ENCODE results near the gene ZNF470.

ZNF470 gene

DNA sequence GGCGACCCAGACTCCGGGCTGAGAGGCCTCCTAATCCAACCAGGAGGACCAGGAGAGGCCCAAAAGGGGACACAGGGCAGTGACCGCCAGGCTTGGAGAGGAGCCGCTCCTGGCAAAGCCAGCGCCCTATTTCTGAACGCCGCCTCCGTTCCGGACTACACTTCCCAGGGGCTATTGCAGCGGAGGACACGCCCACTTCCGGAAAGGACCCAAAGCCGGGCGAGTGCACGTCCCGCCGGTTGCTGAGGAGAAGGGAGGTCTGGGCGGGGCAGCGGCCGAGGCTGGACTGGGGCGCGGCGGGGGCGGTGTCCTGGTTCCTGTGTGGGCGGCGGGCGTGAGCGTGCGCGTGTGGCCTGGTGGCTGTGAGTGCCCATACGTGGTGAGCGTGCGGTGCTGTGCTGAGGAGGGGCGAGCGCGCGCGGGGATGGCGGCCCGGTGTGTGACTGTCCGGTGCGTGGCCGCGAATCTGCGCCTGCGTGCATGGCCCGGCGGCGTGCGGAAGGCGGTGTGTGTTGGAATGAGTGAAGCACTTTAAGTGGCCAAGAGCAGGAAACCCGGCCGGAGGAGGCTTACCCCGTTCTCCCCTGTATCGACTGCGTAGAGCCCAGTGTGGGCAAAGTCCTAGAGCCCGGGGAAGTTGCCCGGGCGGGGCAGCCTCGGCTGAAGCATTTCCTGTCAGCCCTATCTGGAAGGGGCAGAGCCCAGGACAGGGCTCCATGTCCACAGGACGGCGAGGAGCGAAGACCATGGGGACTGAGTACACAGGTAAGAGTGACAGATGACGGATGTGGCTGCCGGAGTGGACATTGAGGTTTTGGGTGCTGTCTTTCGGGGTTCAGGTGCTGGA lies at the start of gene ZNF470:
Gene ZNF470, plus strand, starts transcription at position 195 of the 847 bp plus-strand sequence. CDS start 2,844 bp downstream, outside the sequence.
- DNase-seq = peak; percentile 91 to 92

DNA sequence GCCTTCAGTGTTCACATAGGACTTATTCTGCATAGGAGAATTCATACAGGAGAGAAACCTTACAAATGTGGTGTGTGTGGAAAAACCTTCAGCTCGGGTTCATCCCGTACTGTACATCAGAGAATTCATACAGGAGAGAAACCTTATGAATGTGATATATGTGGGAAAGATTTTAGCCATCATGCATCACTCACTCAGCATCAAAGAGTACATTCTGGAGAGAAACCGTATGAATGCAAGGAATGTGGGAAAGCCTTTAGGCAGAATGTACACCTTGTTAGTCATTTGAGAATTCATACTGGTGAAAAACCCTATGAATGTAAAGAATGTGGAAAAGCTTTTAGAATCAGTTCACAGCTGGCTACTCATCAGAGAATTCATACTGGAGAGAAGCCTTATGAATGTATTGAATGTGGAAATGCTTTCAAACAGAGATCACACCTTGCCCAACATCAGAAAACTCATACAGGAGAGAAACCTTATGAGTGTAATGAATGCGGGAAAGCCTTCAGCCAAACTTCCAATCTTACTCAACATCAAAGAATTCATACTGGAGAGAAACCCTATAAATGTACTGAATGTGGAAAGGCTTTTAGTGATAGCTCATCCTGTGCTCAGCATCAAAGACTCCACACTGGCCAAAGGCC lies 41.9 kb upstream of the ZNF470 start:
- DNase-seq = no peak

DNA sequence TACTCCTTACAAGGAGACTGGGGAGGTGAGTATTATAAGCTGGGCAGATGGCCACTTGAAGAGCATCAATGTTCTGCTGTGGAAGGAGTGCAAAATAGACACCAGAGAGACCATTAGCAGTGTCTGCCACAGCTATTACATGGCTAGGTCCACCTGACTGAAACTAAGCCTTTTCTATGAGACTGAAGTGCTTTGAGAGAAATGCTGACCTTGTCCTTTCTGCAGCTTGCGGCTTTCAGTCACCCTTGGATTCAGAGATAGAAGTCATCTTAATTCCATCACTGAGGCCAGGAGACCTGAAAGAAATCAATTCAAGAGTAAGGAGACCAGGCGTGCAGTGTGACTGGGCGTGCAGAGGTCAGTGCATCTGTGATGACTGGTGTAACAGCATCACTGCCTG lies 29.8 kb upstream of the ZNF470 start:
- no peak for DNase-seq

DNA sequence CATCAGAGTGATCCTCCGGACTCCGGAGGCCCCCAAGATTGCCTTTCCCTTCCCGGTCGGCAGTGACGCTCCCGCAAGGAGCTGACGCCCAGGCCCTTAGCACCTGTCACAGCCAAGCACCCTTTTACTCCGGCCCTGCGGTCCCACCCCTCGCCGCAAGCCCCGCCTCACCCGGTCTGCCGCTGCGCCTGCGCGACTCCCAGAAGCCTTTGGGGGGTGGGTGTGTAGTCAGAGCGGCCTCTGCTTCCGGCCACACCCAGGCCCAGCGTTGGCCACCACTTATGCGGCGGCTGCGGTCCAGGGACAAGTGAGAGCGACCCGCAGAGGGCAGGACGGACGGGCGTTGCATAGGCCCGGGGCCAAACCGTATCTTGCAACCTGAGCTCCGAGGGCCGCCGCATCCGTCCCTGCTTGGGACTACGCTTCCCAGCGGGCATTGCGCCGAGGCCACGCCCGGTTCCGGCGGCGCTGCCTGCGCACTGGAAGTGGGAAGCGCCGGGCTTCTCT lies 29.0 kb upstream of the ZNF470 start:
- peak; percentile 89 to 92 for DNase-seq

DNA sequence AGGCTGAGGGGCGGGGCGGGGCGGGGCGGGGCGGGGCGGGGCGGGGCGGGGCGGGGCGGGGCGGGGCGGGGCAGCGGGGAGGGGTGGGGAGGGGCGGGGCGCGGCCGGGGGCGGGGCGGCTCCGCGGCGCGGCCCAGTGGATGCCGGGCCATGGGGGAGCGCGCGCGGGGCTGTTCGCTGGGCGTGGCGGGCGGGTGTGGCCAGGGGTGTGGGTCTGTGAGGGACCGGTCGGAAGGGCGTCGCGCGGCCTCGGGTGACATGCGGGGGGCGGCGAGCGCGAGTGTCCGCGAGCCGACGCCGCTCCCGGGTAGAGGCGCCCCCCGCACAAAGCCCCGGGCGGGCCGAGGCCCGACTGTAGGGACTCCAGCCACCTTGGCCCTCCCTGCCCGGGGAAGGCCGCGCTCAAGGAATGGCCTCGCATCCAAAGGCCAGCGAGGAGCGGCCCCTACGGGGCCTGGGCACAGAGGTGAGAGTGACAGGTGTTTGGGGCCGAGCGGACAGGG lies 28.5 kb upstream of the ZNF470 start, which contains the start of gene ZFP28:
Gene ZFP28, plus strand, starts transcription at position 188 of the 503 bp plus-strand sequence. Its CDS starts 71 bp downstream, at position 259.
- DNase-seq = peak; percentile 73 to 79

DNA sequence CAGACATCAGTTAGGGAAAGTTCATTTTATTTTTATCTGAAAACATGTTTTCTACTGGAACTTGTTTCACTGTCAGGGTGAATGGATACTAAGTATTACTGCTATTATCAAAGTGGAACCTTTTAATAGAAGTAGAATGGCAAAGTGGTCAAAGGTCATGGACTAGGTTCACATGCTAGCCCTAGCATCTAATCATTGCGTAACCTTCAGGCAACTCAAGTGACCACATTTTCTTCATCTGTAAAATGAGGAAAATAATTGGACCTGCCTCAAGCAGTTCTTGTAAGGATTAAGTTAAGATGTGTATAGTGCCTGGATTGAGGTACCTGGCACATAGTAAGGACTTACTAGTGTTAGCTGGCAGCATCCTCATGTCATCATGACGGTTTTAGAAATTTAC lies 23.5 kb upstream of the ZNF470 start:
- no peak for DNase-seq

DNA sequence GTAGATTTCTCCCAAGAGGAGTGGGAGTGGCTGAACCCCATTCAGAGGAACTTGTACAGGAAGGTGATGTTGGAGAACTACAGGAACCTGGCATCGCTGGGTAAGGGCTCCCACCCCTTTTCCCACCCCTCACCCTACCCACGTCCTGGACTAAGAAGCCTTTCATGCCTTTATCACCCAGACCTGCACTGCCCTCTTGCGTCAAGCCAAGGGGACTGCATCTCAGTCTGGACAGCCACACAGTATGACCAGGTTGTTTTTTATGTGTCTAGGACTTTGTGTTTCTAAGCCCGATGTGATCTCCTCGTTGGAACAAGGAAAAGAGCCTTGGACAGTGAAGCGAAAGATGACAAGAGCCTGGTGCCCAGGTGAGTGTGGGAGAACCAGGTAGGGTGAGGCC lies 19.7 kb upstream of the ZNF470 start:
- DNase-seq = no peak

DNA sequence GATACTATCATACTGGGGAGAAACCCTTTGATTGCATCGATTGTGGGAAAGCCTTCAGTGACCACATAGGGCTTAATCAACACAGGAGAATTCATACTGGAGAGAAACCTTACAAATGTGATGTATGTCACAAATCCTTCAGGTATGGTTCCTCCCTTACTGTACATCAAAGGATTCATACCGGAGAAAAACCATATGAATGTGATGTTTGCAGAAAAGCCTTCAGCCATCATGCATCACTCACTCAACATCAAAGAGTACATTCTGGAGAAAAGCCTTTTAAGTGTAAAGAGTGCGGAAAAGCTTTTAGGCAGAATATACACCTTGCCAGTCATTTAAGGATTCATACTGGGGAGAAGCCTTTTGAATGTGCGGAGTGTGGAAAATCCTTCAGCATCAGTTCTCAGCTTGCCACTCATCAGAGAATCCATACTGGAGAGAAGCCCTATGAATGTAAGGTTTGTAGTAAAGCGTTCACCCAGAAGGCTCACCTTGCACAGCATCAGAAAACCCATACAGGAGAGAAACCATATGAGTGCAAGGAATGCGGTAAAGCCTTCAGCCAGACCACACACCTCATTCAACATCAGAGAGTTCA lies 12.9 kb upstream of the ZNF470 start:
- DNase-seq = no peak

DNA sequence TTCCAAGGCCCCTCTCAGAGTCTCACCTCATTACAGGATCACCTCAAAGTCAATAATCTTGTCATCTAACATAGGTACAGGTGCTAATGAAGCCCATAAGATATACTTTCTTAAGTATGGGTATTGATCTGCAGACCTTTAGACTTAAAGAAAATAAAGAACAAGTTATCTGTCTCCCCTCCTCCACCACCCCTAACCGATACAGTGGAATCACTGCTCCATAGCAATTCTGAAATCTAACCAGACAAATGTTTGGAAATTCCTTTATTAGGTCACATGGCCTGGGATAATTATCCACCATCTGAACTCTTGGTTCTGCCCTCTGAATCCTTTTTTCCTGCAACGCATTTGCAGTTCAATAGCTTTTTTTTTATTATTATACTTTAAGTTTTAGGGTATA lies 4.5 kb upstream of the ZNF470 start:
- no peak for DNase-seq

DNA sequence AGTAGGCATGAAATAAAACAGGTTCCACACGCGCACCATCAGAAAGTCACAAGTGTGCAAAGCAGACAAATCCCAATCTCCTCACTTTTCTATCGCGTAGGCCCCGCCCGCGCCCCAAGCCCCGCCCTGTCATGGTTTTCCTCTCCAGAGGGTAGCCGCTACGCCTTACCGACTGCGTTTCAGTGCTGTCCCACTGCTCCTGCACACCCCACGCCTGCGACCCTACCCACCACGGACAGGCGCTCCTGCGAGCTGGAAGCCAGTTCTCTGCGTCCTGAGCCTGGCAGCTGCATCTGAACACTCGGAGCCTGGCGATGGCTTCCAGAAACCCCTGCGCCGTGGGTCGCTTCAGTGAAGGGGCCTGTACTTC lies 379 bp upstream of the ZNF470 start:
- DNase-seq = no peak

DNA sequence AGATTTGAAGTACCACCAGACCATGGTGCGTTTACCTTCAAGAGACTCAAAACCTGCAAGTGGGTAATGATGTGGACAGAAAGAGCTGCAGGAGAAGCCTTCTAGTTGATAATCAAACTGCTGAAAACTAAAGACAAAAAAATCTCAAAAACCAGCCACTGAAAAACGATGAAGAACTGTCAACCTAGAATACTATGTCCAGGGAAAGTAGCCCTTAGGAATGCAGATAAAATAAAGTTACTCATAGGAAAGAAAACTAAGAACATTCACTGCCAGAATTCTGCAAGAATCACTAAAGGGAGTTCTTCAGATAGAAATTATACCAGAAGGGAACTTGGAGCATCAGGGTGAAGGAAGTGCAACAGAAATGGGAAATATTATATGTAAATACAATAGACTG lies 5.3 kb downstream of the ZNF470 start:
- no peak for DNase-seq

DNA sequence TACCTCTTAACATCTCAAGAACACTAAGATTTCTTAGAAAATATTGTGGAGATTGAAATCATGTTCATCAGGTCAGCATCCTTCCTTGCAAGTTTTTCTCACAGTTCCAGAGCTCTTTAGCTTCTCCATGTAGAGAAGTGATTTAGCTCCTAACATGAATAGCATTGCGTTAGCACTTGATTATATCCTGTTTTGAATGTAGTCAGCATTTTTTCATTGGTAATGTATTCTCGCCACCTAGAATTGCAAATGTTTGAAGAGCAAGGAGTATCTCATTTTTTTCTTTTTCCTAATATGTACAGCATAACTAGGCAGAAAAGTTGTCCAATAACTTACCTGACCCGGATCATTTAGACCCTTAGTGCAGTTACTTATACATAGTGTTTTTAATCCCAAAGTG lies 6.6 kb downstream of the ZNF470 start:
- DNase-seq = no peak

DNA sequence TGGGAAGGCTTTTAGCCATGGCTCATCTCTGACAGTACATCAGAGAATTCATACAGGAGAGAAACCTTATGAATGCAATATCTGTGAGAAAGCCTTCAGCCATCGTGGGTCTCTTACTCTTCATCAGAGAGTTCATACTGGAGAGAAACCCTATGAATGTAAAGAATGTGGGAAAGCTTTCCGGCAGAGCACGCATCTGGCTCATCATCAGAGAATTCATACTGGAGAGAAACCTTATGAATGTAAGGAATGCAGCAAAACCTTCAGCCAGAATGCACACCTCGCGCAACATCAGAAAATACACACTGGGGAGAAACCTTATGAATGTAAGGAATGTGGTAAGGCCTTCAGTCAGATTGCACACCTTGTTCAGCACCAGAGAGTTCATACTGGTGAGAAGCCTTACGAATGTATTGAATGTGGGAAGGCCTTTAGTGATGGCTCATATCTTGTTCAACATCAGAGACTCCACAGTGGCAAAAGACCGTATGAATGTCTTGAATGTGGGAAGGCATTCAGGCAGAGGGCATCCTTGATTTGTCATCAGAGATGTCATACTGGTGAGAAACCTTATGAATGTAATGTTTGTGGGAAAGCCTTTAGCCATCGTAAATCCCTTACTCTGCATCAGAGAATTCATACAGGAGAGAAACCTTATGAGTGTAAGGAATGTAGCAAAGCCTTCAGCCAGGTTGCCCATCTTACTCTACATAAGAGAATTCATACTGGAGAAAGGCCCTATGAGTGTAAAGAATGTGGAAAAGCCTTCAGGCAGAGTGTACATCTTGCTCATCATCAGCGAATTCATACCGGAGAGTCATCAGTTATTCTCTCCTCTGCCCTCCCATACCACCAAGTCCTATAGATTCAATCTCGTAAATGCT lies 10.7 kb downstream of the ZNF470 start:
- no peak for DNase-seq

DNA sequence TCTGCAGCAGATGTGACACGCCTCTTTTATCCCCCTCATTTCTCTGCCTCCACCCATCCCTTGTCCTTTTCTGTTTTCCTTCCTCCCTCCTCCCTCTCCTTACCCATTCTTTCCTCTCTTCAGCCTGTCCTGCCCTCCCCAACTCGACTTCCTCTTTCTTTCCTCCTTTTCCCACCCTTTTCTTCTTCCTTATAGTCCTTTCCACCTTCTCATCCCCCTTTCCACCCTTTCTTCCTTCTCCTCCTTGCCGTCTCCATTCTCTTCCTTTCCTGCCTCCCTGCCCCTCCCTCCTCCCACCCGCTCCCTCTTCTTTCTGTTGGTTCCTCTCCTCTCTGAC lies 27.1 kb downstream of the ZNF470 start:
- DNase-seq = no peak

DNA sequence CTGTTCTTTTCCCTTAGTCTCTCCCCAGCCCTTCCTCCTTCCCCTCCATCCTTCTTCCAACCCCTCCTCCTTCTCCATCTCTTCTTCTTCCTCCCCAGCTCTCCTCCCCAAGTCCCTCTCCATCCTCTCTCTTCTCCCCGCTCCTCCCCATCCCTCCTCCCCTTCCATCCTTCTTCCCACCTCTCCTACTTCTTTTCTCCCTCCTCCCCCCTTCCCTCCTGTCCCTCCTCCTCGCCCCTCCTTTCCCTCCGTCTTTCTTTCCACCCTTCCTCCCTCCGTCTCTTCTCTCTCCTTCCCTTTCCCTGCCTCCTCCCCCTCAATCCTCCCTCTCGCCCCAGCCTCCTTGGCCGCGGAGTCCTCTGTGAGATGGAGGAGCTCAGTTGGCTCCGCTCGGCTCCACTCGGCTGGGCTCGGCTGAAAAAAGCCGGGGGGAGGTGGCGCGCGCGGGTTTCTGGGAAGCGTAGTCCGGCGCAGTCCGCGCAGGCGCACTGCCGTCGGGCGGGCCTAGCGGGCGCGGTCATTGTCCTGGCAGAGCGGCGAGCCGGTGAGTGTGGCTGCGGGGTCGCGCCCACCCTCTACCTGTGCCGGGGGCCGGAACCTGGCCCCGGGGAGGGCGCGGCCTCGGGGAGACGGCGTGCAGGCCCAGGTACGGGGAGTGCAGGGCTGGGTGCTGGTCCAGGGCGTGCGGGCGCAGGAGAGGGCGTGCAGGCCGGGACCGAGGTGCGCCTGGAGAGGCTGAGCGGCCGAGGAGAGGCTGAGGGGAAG lies 27.7 kb downstream of the ZNF470 start, which contains the start of gene ZNF71:
Gene ZNF71, plus strand, starts transcription at position 520 of the 765 bp plus-strand sequence. CDS start 6,257 bp downstream, outside the sequence.
- DNase-seq = peak; percentile 88 to 92

DNA sequence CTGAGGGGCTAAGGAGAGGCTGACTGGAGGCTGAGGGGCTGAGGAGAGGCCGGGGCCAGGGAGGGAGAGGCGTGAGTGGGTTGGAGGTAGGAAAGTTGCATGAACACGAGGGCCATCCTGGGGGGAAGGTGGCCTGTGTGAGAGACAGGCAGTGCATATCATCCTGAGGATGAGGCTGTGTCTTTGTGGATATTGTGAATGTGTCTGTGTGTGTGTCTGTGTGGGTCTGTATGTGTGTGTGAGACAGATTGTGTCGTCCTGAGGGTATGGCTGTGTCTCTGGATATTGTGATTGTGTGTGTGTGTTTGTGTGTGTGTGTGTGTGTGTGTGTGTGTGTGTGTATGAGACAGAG lies 28.3 kb downstream of the ZNF470 start:
- no peak for DNase-seq

DNA sequence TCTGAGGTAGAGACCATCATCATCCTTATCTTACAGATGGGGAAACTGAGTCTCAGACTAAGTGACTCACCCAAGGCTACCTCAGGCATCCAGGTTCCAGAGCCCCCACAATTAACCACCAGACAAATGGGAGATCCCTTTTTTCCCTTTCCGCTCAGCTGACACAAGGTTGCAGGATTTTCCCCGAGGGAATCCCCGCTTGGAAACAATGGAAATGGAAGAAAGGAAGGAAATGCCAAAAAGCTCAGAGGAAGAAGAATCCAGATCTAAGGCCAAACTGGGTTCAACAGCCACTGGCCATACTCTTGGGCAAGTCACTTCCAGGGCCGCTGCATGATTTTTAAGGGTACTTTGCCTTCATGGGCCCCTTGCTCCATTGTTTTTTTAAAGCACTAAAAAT lies 29.4 kb downstream of the ZNF470 start:
- no peak for DNase-seq

DNA sequence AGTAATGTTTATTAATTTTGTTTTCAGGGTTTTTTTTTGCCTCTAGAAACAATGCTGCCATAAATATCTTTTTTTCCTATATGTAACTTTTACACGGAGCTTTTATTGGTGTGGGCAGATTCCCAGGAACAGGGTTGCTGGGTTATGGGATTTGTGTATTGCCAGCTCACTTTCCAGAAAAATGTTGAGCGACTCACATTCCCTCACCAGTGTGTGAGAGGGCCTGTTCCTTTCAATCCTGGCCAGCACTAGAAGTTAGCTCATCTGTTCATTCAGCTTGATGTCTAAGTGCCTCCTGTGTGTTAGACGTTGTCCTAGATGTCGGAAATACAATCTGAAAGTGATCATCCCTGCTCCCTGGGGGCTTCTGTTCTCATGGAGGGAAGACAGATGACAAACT lies 30.4 kb downstream of the ZNF470 start:
- no peak for DNase-seq

DNA sequence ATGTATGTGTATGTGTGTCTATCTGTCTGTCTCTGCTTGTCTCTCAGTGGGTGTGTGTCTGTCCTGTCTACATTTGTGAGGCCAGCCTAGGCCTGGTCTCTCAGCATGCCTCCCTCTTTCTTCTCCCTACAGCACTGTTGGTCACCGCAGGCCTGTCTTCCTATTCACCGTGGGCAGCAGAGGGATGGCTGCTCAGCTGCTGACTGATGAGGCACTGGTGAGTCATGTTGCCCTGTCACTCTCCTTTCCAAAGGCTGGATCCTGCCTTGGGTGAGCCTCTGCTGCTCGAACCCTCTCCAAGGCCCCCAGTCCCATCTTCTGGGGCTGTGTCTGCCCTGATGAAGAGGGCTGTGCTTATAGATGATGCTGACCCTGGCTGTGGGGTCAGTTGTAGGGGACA lies 34.1 kb downstream of the ZNF470 start:
- DNase-seq = no peak

DNA sequence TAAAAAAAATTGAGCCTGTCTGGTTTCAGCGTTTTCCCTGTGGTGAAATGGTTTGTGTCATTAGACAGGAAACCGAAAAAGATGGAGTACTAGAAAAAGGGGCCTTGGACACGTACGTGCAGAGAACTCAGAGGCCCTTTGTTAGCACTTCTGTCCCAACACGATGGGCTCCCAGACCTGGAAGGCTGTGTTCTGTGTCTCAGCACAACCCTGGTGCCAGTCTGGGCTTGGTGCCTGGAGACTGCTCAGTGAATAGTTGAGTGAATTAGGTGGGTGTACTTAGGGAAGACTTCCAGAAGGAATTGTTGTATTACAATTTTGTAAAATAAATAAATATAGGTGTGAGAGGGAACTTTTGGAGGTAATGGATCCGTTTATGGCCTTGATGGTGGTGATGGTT lies 36.6 kb downstream of the ZNF470 start:
- DNase-seq = no peak

DNA sequence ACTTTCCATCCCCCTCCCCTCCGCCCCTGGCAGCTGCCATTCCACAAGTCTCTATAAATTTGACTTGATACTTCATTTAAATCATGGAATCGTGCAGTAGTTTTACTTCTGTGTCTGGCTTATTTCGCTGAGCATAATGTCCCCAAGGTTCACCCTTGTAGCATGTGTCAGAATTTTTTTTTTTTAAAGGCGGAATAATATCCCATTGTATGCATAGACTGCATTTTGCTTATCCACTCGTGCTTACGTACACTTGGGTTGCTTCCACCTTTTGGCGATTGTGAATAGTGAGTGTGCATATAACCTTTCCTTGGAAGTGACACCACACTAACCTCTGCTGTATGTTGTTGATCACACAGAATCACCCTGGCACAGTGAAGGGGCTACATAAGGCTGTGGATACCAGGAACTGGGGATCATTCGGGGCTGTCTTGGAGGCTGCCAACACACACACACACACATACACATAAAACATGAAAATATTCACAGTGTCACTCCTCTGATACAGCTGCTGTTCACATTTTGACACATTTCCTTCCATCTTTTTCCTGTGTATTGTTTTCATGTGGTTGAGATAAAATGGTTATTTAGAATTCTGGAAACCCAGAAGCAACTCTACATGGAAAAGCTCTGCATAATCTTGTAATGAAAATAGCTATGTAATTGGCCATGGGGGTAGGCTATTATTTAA lies 41.2 kb downstream of the ZNF470 start:
- no peak for DNase-seq

All from activated T-cell treated with anti-CD3 and anti-CD28 coated beads, Interleukin-2, amount 50 U/mL, for 48 hours (primary cell).